ELR (cell line): Measurements from ENCODE around the gene EDNRA.
"Not testable (repeated sequence)": the region's sequence is repeated elsewhere in the genome, so short reads cannot be mapped to it uniquely, and the experiment has no call there.

ENCODE experiments used
- DNase-seq: peaks from one replicate; pipeline ENCODE4 v3.0.0-alpha.2; 2015; ENCODE audit warnings: low read depth

EDNRA gene

GRCh38 chr4:147480891-147481576 is at the start of gene EDNRA:
Gene EDNRA (plus strand): TSS chr4:147481097. CDS start chr4:147485682, 4,585 bp downstream.
- peak; percentile 61 for DNase-seq

GRCh38 chr4:147434370-147434769 is 46.5 kb upstream of the EDNRA start:
- DNase-seq: not testable (repeated sequence)

- no peak for DNase-seq
Observed at GRCh38 chr4:147440442-147440841, 40.5 kb upstream of the EDNRA start.

GRCh38 chr4:147447786-147448185 is 33.1 kb upstream of the EDNRA start:
- DNase-seq: no peak

- DNase-seq: peak; percentile 21
Observed at GRCh38 chr4:147453561-147454141, 27.2 kb upstream of the EDNRA start.

- DNase-seq: peak; percentile 10
Observed at GRCh38 chr4:147456706-147457105, 24.2 kb upstream of the EDNRA start.

- peak; percentile 75 for DNase-seq
Observed at GRCh38 chr4:147461161-147461560, 19.7 kb upstream of the EDNRA start.

GRCh38 chr4:147463065-147463464 is 17.8 kb upstream of the EDNRA start:
- DNase-seq: no peak

GRCh38 chr4:147465461-147465860 is 15.4 kb upstream of the EDNRA start:
- no peak for DNase-seq

GRCh38 chr4:147477439-147477838 is 3.5 kb upstream of the EDNRA start:
- DNase-seq: no peak

GRCh38 chr4:147479376-147479775 is 1.5 kb upstream of the EDNRA start:
- DNase-seq: no peak

- no peak for DNase-seq
Observed at GRCh38 chr4:147479786-147480185, 1.1 kb upstream of the EDNRA start.

GRCh38 chr4:147480502-147480890 is 401 bp upstream of the EDNRA start:
- DNase-seq: no peak

GRCh38 chr4:147481577-147482109 is 746 bp downstream of the EDNRA start:
- DNase-seq: no peak

GRCh38 chr4:147482281-147482680 is 1.4 kb downstream of the EDNRA start:
- DNase-seq: peak; percentile 48

GRCh38 chr4:147485167-147485566 is 4.3 kb downstream of the EDNRA start:
- DNase-seq: no peak

- no peak for DNase-seq
Observed at GRCh38 chr4:147487616-147488015, 6.7 kb downstream of the EDNRA start.

GRCh38 chr4:147488556-147488955 is 7.7 kb downstream of the EDNRA start:
- DNase-seq: no peak

GRCh38 chr4:147491086-147491485 is 10.2 kb downstream of the EDNRA start:
- no peak for DNase-seq

- DNase-seq: no peak
Observed at GRCh38 chr4:147492306-147492705, 11.4 kb downstream of the EDNRA start.

- DNase-seq: peak; percentile 57
Observed at GRCh38 chr4:147492761-147493160, 11.9 kb downstream of the EDNRA start.

GRCh38 chr4:147493307-147493706 is 12.4 kb downstream of the EDNRA start:
- DNase-seq: no peak

GRCh38 chr4:147494301-147494700 is 13.4 kb downstream of the EDNRA start:
- DNase-seq: no peak

GRCh38 chr4:147496500-147496899 is 15.6 kb downstream of the EDNRA start:
- DNase-seq: no peak
